Inflammatory macrophage (primary cell): ENCODE results near the gene TSTD1.
"Not testable (repeated sequence)": the region's sequence is repeated elsewhere in the genome, so short reads cannot be mapped to it uniquely, and the experiment has no call there.

Experiments
- DNase-seq, 2 donors: peaks; one replicate each; pipeline ENCODE4 v3.0.0-alpha.2; 2020 to 2022

TSTD1 gene

DNA sequence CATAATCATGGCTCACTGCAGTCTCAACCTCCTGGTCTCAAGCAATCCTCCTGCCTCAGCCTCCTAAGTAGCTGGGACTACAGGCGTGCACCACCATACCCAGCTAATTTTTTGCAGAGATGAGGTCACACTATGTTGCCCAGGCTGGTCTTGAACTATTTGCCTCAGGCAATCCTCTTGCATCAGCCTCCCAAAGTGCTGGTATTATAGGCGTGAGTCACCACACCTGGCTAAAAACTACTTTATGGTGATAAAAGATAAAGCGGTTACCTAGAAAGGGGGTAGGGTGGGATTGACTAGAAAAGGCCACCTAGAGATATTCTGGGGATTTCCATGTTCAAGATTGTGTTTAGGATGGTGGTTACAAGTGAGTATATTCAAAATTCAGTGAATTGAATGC is 5.0 kb downstream of the TSTD1 start:
- DNase-seq: no peak

DNA sequence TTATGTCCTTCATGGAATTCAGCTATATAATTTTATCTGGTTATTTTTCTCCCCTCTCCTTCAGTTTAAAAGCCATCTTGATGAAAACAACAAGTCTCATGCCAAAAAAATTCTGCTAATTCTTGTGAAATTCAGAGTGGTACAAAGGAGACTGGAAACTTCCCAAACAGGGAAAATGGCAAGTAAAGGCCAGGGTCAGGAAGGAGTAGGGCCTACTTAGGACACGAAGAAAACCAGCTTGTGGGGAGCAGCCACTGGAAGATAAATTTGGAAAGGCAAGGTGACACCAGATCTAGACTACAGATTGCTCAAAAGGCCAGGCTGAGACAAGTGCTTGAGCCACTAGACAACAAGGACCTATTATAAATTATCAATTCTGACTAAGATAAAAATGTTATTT is 6.4 kb downstream of the TSTD1 start:
- no peak for DNase-seq

DNA sequence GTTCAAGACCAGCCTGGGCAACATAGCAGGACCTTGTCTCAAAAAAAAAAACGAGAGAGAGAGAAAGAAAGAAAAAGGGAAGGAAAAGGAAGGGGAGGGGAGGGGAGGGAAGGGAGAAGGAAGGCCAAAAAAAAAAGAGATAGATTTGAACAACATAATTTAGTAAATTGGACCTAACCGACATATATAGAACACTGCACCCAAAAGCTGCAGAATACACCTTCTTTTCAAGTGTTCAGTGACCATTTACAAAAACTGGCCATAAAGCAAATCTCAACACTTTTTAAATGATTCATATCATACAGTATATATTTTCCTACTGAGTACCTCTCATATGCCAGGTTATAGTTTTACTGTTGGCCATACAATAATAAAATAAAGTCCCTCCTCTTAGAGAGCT is 6.9 kb downstream of the TSTD1 start:
- no peak for DNase-seq

DNA sequence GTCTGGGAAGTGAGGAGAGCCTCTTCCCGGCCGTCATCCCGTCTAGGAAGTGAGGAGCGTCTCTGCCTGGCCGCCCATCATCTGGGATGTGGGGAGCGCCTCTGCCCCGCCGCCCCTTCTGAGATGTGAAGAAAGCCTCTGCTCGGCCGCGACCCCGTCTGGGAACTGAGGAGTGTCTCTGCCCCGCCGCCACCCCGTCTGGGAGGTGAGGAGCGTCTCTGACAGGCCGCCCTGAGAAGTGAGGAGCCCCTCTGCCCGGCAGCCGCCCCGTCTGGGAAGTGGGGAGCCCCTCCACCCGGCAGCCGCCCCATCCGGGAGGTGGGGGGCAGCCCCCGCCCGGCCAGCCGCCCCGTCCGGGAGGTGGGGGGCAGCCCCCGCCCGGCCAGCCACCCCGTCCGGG is 9.3 kb downstream of the TSTD1 start:
- not testable (repeated sequence) for DNase-seq

DNA sequence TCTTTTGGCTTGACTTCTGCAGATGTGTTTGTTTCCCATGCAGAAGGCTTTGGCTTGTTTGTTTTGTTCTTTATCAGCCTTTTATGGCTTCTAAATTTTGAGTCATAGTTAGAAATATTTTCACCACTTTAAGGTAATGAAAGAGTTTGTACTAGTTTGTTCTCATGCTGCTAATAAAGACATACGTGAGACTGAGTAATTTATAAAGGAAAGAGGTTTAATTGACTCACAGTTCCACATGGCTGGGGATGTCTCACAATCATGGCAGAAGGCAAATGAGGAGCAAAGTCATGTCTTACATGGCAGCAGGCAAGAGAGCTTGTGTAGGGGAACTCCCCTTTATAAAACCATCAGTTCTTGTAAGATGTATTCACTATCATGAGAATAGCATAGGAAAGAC is 11.8 kb downstream of the TSTD1 start:
- not testable (repeated sequence) for DNase-seq

DNA sequence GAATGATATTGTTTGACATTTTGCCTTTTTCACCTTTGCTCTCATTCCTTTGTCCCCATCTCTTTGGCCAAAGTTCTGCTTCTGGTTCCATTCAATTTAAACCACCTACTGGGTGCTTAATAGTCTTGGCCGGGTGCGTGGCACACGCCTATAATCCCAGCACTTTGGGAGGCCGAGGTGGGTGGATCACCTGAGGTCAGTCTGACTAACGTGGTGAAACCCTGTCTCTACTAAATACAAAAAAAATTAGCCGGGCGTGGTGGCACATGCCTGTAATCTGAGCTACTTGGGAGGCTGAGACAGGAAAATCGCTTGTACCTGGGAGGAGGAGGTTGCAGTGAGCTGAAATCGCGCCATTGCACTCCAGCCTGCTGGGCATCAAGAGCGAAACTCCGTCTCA is 16.3 kb downstream of the TSTD1 start:
- not testable (repeated sequence) for DNase-seq

DNA sequence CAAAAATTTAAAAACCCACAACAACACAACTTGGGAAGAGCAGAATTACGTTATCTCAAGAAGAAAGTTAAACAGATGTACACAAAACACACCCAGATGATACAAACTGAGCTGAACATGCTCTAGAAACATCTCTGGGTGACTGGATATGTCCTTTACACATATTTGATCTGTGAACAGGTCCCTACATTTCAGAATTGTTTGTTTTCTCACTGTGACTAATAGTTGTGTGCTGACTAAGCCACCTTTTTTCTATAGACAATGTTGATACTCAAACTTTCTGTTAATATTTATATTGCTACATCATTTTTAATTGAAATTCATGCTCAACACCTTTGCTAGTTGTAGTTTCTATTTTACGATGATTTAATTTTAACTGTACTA is 16.8 kb downstream of the TSTD1 start:
- no peak for DNase-seq

DNA sequence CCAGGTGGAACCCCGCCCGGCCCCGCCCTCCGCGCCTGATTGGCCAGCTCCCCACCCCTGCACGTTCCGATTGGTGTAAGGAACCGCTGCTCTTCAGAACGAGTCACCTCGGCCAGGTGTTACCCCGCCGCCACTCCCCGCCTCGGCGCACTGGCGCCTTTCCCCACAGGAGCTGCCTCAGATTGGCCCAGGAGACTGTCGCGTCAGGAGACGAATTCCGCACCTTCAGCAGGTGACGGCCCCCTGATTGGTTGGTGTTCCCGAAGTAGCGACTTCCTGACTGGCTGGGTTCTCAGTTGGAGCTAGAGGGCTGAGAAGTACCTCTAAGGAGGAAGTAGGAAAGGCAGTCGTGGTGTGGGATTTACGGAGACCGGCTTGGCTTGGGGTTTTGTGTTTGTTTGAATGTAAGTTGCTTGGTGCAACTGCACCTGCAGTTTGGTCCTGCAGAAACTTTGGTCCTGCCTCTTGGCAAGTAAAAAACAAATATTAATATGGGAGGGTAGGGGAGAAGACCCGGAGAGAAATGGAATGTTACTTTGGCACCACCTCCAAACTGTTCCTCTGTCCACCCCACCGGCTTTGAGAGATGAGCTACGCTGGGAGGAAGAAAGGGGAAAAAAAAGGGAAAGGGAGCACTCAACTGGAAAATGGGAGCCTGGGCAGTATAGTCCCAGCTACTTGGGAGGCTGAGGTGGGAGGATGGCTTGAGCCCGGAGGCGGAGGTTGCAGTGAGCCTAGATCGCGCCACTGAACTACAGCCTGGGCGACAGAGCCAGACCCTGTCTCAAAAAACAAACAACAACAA is 17.4 kb downstream of the TSTD1 start:
- DNase-seq: peak; percentile 70 to 82

DNA sequence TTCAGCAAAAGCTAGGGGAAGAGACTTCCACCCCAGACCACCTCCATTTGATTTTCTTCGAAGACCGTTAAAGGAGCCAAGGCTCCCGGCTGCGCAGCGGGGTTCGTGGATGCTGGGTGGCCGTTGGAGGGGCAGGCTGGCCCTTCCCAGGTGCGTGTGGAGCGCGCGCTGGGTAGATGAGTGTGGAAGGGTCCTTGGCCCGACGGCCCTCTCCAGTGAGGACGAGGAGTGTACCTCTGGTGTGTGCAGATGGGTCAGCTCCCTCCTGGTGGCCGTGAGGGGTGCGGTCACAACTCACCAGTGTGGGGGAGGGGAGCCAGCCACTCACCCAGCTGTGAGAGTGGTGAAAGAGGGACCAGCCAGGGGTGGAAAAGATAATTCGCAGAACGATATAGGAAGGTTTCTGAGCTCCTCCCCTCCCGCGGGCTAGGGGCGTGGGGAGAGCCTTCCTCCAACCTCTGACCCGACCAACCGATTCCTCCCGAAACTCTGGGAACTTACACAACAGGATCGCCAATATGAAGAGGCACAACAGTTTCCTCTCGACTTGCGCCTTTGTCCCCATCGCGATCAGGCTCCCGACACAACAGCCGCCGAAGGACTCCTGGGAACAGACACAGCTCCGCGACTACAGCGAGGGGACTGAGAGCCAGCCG is 18.1 kb downstream of the TSTD1 start, which contains the start of gene F11R:
Gene F11R, minus strand, starts transcription at position 644 of the 656 bp plus-strand sequence. Its CDS starts 79 bp downstream, at position 565.
- peak; percentile 50 to 56 for DNase-seq

DNA sequence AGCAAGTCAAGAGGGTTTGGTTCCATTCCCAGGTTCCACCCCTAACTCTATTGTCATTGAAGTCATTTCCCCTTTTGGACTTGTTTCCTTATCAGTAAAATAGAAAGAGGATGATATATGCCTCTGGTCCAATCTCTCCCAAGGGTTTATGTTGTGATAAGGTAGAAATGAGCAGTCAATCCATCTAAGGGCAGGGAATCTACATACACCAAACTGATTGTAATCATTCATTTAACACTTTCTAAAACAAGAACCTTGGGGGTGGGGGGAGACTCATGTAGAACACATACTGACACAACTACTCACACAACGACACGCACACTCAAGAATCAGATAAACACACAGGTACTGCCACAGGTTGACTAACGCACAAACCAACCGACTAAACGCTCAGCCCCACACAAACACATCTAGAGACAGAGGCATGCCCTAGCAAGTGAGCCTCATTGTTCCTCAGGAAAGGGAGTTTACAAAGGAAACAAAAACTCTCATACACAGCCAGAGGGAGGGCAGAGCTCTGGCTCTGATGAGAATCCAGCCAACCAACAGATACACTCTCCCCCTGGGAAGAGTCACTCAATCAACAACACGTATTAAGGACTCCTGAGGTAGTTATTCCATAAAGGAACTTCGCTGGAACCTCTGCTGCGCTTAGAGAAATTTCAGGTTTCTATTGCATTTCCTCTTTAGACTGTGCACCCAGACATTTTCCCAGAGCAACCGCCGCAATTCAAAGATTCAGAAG is 18.8 kb downstream of the TSTD1 start:
- DNase-seq: peak in 1 of 2 donors; percentile 29

DNA sequence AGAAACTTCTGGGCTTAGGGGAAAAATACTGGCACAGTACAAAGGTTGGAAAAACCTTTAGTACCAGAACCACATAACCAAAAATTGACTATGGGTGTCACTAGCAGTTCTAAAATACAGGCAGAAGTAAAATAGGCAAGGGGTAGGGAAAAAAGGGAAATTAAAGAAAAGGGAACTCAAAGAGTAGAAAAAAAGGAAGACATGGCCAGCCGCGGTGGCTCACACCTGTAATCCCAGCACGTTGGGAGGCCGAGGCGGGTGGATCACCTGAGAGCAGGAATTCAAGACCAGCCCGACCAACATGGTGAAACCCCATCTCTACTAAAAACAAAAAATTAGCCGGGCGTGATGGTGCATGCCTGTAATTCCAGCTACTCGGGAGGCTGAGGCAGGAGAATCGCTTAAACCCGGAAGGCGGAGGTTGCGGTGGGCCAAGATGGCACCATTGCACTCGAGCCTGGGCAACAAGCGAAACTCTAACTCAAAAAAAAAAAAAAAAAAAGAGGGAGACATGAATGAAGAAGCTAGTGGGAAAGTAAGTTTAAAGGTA is 19.6 kb downstream of the TSTD1 start:
- DNase-seq: peak in 1 of 2 donors; percentile 38

DNA sequence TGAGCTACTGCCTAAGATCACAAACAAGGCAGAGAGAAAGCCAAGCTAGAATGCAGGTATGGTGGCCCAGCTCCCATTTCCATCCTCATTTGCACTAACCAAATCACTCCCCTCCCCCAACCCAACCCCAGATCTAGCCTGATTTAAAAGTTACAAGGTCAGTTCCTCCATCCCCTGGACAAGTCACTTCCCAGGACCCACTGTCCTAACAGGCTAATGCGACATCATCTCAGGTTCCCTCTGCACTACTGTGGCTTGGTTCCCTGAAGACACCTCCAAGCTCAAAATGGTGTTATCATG is 20.2 kb downstream of the TSTD1 start:
- DNase-seq: no peak

DNA sequence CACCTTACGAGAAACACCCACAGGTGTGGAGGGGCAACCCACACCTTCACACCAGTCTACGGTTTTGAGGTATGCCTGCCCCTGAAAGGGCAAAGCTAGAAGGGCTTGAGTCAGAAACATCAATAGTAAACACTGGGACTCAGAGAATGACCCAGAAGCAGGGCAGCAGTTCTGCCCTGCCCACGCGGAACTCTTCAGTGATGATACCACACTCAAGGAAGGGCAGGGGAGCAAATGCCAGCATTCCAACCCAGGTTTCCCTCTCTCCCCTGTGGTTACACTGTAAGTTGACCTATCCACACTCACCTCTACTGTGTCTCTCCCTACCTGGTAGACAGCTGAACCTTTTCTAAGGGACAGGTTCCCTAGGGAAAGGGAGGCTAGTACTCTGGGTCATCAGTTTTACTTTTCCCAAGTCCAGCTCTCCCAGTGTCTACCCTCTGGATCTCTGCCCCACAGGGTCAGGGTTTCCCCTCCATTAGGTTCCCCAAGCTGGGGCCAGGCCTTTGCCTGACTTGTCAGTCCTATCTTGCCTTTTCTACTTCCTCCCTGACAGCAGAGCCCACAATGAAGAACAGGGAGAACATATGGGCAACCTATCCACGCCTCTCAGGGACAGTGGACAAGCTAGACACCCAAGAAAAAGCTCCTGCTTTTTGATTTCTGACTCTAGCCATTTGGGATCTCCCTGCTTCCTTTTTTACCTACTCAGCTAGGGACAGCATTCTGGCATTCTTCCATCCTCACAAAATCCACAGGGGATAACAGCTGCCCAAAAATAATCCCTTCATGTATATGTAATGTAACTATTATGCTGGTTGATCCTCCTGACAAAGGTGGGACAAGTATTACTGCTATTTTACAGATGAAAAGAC is 20.8 kb downstream of the TSTD1 start:
- peak; percentile 13 to 42 for DNase-seq

DNA sequence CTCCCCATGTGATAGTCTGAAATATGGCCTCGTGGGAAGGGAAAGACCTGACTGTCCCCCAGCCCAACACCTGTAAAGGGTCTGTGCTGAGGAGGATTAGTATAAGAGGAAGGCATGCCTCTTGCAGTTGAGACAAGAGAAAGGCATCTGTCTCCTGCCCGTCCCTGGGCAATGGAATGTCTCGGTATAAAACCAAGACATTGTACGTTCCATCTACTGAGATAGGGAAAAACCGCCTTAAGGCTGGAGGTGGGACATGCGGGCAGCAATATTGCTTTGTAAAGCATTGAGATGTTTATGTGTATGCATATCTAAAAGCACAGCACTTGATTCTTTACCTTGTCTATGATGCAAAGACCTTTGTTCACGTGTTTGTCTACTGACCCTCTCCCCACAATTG is 21.6 kb downstream of the TSTD1 start:
- not testable (repeated sequence) for DNase-seq

DNA sequence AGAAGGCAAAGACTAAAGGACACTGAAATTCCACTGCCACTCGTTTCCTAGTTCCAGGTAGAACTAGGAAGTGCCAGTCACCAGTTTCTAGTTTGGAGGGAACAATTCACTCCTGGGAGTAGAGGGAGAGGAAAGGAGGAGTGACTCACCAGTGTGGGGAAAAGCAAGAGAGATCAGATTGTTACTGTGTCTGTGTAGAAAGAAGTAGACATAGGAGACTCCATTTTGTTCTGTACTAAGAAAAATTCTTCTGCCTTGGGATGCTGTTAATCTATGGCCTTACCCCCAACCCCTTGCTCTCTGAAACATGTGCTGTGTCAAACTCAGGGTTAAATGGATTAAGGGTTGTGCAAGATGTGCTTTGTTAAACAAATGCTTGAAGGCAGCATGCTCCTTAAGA is 22.1 kb downstream of the TSTD1 start:
- DNase-seq: not testable (repeated sequence)

DNA sequence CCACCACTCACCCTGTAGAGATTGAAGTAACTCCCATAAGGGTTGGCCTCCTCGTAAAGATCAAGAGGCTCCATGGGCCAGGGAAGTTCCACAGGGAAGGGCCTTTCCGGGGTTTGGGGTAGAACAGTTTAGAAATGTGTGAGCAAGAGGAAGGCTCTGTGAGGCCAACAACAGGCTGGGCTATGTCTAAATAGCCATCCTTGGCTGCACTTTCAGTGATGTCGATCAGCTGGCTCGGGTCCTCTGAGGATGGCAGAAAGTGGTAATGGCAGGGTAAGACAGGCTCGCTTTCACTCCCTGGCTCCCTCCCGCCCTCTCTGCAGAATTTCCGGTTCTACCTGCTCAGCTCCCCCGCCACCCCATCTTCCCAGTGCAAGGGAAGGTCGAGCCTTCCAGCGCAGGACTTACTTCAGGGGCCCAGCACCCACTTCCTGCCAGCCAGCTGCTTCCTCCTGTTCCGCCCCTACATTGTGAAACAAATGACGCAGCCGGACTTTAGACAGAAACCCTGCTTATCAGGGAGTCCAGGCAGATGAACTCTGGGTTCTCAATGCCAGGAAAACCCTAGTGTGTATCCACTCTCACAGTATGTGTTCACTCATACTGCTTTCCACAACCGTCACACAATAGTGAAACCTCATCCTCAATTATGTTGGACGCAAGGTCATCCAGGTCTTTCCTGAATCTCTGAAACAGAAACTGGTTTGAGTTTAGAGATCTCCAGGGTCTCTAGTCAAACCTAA is 25.1 kb downstream of the TSTD1 start:
- peak; percentile 91 to 94 for DNase-seq

DNA sequence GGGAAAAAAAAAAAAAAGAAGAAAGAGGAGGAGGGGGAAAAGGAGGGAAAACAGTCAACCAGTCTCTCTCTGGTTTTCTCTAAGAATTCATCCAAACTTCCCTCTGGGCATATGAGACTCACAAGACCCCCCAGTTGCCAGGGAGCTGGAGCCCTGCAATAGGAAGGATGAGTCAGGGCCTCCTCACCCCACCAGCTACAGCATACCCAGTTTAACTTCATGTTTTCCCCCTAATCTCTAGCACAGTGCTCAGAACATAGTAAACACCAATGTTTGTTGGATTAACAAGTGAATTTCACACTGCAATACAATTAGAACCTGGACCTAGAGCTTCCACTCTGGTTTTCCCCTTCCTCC is 25.7 kb downstream of the TSTD1 start:
- peak; percentile 65 to 86 for DNase-seq

DNA sequence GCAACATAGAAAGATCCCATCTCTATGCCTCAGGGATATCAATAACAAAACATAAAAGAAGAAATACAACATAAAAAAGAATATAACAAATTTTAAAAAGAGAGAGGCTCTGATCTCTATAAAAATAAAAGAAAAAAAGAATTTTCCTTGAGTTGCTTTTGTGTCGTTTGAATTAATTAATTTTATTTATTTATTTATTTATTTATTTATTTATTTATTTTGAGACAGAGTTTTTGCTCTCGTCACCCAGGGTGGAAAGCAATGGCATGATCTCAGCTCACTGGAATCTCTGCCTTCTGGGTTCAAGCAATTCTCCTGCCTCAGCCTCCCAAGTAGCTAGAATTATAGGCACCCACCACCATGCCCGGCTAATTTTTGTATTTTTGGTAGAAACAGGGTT is 26.3 kb downstream of the TSTD1 start:
- no peak for DNase-seq

DNA sequence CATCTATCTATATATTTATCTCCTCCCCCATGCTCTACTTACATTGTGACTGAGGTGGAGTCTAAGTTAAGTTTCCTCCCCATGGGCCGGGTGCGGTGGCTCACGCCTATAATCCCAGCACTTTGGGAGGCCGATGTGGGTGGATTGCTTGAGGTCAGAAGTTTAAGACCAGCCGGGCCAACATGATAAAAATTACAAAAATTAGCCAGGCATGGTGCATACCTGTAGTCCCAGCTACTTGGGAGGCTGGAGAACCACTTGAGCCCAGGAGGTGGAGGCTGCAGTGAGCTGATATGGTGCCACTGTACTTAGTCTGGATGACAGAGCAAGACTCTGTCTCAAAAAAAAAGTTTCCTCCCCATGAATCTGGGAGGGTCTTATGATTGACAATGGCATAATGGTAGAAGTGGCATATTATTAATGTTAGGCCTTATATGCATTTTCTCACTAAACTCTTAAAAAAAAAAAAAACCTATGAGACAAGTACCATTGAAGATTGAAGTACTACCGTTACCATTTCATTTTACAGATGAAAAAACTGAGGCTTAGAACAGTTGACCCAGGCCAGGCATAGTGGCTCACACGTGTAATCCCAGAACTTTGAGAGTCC is 29.1 kb downstream of the TSTD1 start:
- no peak for DNase-seq

DNA sequence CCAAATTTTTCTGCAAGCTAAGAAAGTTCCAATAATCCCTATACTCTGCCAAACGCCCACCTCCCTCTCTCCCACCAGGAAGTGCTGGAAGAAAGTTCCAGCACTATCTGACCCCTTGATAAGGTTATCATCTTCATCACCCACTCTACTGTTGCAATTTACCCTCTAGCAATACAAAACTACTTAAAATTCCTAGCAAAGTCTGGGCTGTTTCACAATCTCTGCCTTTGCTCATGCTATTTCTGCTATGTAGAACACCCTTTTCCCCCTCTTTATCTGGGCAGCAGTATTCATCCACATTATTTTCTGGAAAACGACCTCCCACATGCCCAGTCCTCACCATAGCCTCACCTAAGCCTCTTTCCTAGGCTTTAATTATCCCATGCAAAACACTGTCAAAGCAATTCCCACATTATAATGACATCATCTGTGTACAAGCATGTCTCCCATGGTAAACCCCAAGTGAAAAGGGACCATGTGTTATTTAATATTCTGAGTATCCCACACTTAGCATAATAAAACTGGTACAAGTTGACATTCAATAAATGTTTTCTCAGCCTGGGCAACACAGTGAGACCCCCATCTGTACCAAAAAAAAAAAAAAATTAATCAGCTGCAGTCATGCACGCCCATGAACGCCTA is 29.8 kb downstream of the TSTD1 start:
- no peak for DNase-seq

DNA sequence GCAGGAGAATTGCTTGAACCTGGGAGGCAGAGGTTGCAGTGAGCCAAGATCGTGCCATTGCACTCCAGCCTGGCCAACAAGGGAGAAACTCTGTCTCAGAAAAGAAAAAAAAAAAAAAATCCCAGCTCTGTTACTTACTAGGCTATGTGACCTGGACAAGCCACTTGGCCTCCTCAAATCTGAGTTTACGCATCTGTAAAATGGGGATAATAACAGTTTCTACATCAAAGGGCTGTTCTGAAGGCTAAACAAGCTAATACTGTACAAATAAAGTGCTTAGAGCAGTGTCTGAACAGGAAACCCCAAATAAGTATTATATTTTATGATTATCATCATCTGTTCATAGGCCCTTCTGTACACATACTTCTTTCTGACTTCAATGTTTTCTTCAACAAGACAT is 31.4 kb downstream of the TSTD1 start:
- no peak for DNase-seq
